ENCODE measurements around the gene RNF14.

RNF14 gene

GRCh38 chr5:141986072-141986471, 17.2 kb downstream of the RNF14 start:
- no peak for DNase-seq

DNA sequence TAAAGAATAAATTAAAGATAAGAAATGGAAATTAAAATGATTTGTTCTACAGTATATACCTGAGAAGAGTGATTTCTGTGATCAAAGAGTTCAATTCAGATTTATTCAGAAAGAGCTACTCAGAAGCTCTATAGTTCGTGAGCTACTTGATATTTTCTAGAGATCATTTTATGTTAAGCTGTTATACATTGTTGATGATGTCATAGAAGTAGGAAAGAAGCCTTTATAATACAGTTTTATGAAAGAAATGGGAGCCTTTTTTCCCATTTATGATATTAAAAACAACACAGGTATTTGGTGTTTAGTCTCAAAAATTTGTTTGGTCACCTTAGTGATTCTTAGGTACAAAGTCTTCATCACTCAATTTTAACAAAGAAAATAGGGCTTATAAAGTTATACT, 20.8 kb downstream of the RNF14 start:
- DNase-seq, result no peak

GRCh38 chr5:141992349-141992963, 23.6 kb downstream of the RNF14 start:
- DNase-seq, result peak; percentile 41

GRCh38 chr5:141994511-141995136, 25.7 kb downstream of the RNF14 start:
- no peak for DNase-seq

GRCh38 chr5:141995656-141996055, 26.8 kb downstream of the RNF14 start:
- DNase-seq, result no peak

GRCh38 chr5:141997358-141997960, 28.6 kb downstream of the RNF14 start:
- no peak for DNase-seq

GRCh38 chr5:142000173-142000572, 31.3 kb downstream of the RNF14 start:
- no peak for DNase-seq

GRCh38 chr5:142000704-142001484, 32.0 kb downstream of the RNF14 start:
- DNase-seq, result no peak

GRCh38 chr5:142003266-142003800, 34.4 kb downstream of the RNF14 start:
- DNase-seq, result no peak

- DNase-seq, result no peak
Observed at GRCh38 chr5:142006363-142007236, 37.7 kb downstream of the RNF14 start.

GRCh38 chr5:142007237-142007544, 38.3 kb downstream of the RNF14 start:
- no peak for DNase-seq

DNA sequence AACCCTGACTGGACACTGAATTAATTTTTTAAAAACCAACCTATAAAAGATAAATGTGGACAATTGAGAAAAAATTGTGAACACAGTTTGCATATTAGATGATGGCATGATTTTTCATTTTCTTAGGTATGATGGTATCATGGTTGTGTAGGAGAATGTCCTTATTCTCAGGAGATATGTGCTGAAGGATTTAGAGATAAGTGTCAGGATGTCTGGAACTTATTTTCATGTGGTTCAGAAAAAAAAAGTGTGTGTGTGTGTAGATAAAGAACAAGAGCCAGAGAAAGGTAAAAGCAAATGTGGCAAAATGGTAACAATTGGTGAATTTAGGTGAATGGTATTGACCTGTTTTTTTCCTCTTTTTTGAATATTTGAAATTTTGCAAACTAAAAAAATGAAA, 39.9 kb downstream of the RNF14 start:
- DNase-seq, result no peak

DNA sequence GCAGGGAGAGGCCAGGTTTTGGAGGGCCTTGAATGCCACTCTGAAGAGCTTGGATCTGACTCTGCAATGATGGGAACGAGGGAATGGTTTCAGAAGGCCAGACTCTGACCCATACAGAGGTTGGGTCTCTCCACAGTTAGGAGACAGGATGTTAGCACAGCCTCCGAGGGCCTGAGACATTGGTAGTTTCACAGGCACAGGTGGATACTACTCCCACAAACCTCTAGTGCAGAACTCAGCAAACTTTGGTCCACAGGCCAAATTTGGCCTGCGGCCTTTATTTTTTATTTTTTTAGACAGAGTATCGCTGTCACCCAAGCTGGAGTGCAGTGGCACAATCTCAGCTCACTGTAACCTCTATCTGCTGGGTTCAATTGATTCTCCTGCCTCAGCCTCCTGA, 41.0 kb downstream of the RNF14 start:
- DNase-seq, result no peak

DNA sequence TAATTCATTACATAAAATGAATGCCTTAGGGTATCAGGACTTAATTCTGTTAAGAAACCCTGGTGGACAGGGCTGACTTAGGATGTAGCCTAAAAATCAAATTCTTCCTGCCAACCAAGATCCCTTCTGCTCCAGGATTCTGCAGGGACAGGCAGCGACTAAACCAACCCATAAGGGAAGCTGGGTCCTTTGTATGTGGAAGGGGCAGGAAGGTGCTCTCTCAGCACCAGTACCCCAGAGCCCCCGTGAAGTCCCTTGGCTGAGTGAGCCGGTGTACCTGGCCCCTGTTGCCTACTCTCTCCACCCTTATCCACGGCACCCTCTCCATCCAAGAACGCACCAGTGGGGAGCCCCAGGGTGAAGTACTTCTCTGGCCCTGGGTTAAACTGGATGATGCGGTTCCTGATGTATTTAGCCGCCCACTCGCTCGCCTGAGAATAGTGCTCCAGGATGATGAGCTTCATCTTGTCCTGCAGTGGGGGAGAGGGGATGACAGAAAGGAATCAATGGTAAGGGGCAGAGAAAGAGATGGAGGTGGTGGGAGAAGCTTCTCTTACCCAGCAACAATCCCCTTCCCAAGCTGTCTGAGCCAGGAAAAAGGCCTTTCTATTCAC, 42.8 kb downstream of the RNF14 start:
- DNase-seq, result no peak

- peak; percentile 4 for DNase-seq
Observed at GRCh38 chr5:142012186-142012785, 43.4 kb downstream of the RNF14 start.

DNA sequence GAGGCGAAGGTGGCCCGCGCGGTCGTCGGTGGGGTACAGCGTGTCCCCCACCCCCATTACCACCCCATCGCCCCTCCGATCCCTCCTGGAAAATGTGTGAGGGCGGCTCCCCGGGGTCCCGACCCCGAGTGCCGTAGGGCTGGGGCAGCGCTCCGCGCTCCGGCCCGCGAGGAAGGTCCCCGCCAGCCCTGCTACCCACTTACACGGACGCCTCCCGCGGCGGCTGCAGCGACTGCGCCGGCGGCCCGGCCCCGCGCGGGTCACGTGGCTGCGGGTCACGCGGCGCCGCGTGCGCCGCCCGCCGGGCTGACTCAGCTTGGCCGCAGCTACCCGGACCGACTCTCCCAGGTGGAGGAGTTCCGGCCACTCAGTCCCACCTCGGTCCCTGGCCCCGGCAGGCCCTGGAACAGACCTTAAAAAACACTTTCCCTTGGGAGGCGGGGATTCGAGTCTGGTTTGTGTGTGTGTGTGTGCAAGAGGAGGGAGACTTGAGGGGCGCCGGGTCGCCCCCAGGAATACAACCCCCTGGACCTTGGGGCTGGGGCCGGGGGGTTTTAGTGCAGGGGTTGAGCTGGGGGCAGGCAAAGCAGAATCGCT, 44.0 kb downstream of the RNF14 start, which contains the start of gene GNPDA1:
TSS of gene GNPDA1 (minus strand) at position 236 of the 597 bp plus-strand sequence. CDS start 992 bp downstream, outside the sequence.
- peak; percentile 54 for DNase-seq

- DNase-seq, result peak; percentile 13
Observed at GRCh38 chr5:142013734-142014521, 45.0 kb downstream of the RNF14 start.

- no peak for DNase-seq
Observed at GRCh38 chr5:142014911-142015584, 46.1 kb downstream of the RNF14 start.

GRCh38 chr5:142015781-142016533, 47.1 kb downstream of the RNF14 start:
- peak; percentile 4 for DNase-seq

Data from T1000 (cell line).